IMR-90 (cell line): ENCODE measurements around the gene ADAM15. TPM values are rescaled to one million over a fixed set of nuclear protein-coding genes. Genes with fewer than 3 reads are reported as not detected.

Source experiments
- ATAC-seq: fragments of 200-7000 bp; cut with Tn5 transposase; 2 replicates; pipeline ENCODE4 v1.9.1; 2020; ENCODE audit warnings: low read depth, mild to moderate bottlenecking, moderate library complexity
- BruUV-seq: library from RNA; stranded (reverse); fragments of 400-500 nt; replicated peaks from 2 replicates; lab custom pipeline; 2021; lab: Mats Ljungman, UMichigan
- CTCF ChIA-PET: fragments of 300-600 bp; formaldehyde crosslinking; extraction: SDS; loops from one replicate; lab custom pipeline; 2021; ENCODE audit warnings: antibody characterized with exemption; lab: Yijun Ruan, JAX
- POLR2A ChIA-PET: fragments of 300-600 bp; sonication (Branson Sonifier 250); formaldehyde crosslinking; loops from one replicate; lab custom pipeline; 2022; ENCODE audit warnings: antibody characterized with exemption; ENCODE audit not compliant: unreplicated experiment; lab: Charles Lee
- DNase-seq: peaks from one replicate; pipeline ENCODE4 v3.0.0; 2013
- H2AFZ ChIP-seq: replicated peaks from 2 replicates; pipeline ENCODE3; 2013; ENCODE audit warnings: low read length, mild to moderate bottlenecking; ENCODE audit not compliant: poor library complexity
- H2AK5ac ChIP-seq: 2 replicates; pipeline ENCODE4 v1.6.1; 2013; ENCODE audit warnings: low read depth, low read length, inconsistent platforms
- H2AK9ac ChIP-seq: replicated peaks from 2 replicates; pipeline ENCODE3; 2013; ENCODE audit warnings: mild to moderate bottlenecking, low read depth, low read length, moderate library complexity; ENCODE audit not compliant: poor library complexity
- H2BK120ac ChIP-seq: 2 replicates; pipeline ENCODE4 v1.6.1; 2013; ENCODE audit warnings: low read depth, low read length, inconsistent platforms
- H2BK15ac ChIP-seq: 3 replicates; pipeline ENCODE4 v1.6.1; 2013; ENCODE audit warnings: low read depth, low read length, inconsistent platforms
- H2BK20ac ChIP-seq: 2 replicates; pipeline ENCODE4 v1.6.1; 2013; ENCODE audit warnings: low read depth, mild to moderate bottlenecking, inconsistent platforms, low read length, moderate library complexity
- H2BK5ac ChIP-seq: 2 replicates; pipeline ENCODE4 v1.6.1; 2013; ENCODE audit warnings: mild to moderate bottlenecking, low read depth, low read length, inconsistent platforms; ENCODE audit not compliant: poor library complexity, severe bottlenecking
- H3K14ac ChIP-seq: replicated peaks from 2 replicates; pipeline ENCODE4 v1.6.1; 2013; ENCODE audit warnings: low read depth, low read length, inconsistent platforms
- H3K18ac ChIP-seq: 2 replicates; pipeline ENCODE4 v1.6.1; 2013; ENCODE audit warnings: low read depth, low read length, control low read depth
- H3K23ac ChIP-seq: 2 replicates; pipeline ENCODE4 v1.6.1; 2013; ENCODE audit warnings: low read depth, low read length, inconsistent platforms
- H3K27ac ChIP-seq: 2 replicates; pipeline ENCODE4 v1.5.1; 2013; ENCODE audit warnings: mild to moderate bottlenecking, control low read depth, low read length; ENCODE audit not compliant: insufficient read depth
- H3K27me3 ChIP-seq: 2 replicates; pipeline ENCODE4 v1.6.1; 2013; ENCODE audit warnings: low read length; ENCODE audit not compliant: control insufficient read depth, insufficient read depth
- H3K36me3 ChIP-seq: 2 replicates; pipeline ENCODE4 v1.6.1; 2013; ENCODE audit warnings: low read length, mixed read lengths; ENCODE audit not compliant: control insufficient read depth, insufficient read depth
- H3K4ac ChIP-seq: 2 replicates; pipeline ENCODE4 v1.6.1; 2013; ENCODE audit warnings: low read depth, low read length, inconsistent platforms
- H3K4me1 ChIP-seq: 2 replicates; pipeline ENCODE4 v1.6.1; 2013; ENCODE audit warnings: low read length, mixed read lengths; ENCODE audit not compliant: control insufficient read depth, insufficient read depth
- H3K4me2 ChIP-seq: 2 replicates; pipeline ENCODE4 v1.6.1; 2013; ENCODE audit warnings: low read depth, mild to moderate bottlenecking, control low read depth, low read length, moderate library complexity
- H3K4me3 ChIP-seq: 2 replicates; pipeline ENCODE4 v1.5.1; 2013; ENCODE audit warnings: low read depth, mild to moderate bottlenecking, control low read depth, low read length, moderate library complexity; ENCODE audit not compliant: insufficient read depth
- H3K56ac ChIP-seq: 2 replicates; pipeline ENCODE4 v1.6.1; 2013; ENCODE audit warnings: low read length, inconsistent platforms; ENCODE audit not compliant: insufficient read depth; ENCODE audit errors: extremely low read depth
- H3K79me1 ChIP-seq, 2 experiments: 2 replicates each; pipeline ENCODE4 v1.6.1; 2013; ENCODE audit warnings: low read length in 2 of 2, inconsistent platforms in 1 of 2, low read depth in 1 of 2
- H3K9ac ChIP-seq: 2 replicates; pipeline ENCODE4 v1.6.1; 2013; ENCODE audit warnings: low read depth, low read length, control low read depth
- H3K9me1 ChIP-seq: 2 replicates; pipeline ENCODE4 v1.6.1; 2013; ENCODE audit warnings: low read length, inconsistent platforms; ENCODE audit not compliant: insufficient read depth
- H3K9me3 ChIP-seq: 2 replicates; pipeline ENCODE4 v1.6.1; 2013; ENCODE audit warnings: low read length; ENCODE audit not compliant: control insufficient read depth, insufficient read depth
- H4K20me1 ChIP-seq: 2 replicates; pipeline ENCODE4 v1.6.1; 2013; ENCODE audit warnings: low read length, inconsistent platforms; ENCODE audit not compliant: insufficient read depth
- H4K5ac ChIP-seq: 2 replicates; pipeline ENCODE4 v1.6.1; 2013; ENCODE audit warnings: mild to moderate bottlenecking, low read depth, low read length, control low read depth
- H4K8ac ChIP-seq, 2 experiments: 2 replicates each; pipeline ENCODE4 v1.6.1; 2013; ENCODE audit warnings: low read depth in 2 of 2, low read length in 2 of 2, control low read depth in 1 of 2, inconsistent platforms in 1 of 2
- H4K91ac ChIP-seq: 2 replicates; pipeline ENCODE4 v1.6.1; 2013; ENCODE audit warnings: low read depth, low read length, inconsistent platforms; ENCODE audit not compliant: insufficient read depth
- BHLHE40 ChIP-seq: fragments of 150-350 bp; IDR thresholded peaks from 2 replicates; pipeline ENCODE4 v1.6.1; 2016; ENCODE audit warnings: mild to moderate bottlenecking, low read depth, low read length
- CEBPB ChIP-seq: IDR thresholded peaks from 2 replicates; pipeline ENCODE4 v1.6.1; 2012; ENCODE audit warnings: low read depth, low read length, improper control_type of control experiment
- CHD1 ChIP-seq: IDR thresholded peaks from 2 replicates; pipeline ENCODE4 v1.6.1; 2012; ENCODE audit warnings: low read depth, low read length, improper control_type of control experiment
- FOS ChIP-seq: fragments of 150-350 bp; IDR thresholded peaks from 2 replicates; pipeline ENCODE4 v1.6.1; 2016; ENCODE audit warnings: low read depth, low read length
- MAFK ChIP-seq: IDR thresholded peaks from 2 replicates; pipeline ENCODE4 v1.6.1; 2012; ENCODE audit warnings: low read depth, low read length, improper control_type of control experiment
- MAZ ChIP-seq: IDR thresholded peaks from 2 replicates; pipeline ENCODE4 v1.6.1; 2012; ENCODE audit warnings: low read depth, mild to moderate bottlenecking, low read length, improper control_type of control experiment, moderate library complexity, borderline replicate concordance
- MXI1 ChIP-seq: IDR thresholded peaks from 2 replicates; pipeline ENCODE4 v1.6.1; 2012; ENCODE audit warnings: low read depth, mild to moderate bottlenecking, low read length, moderate library complexity, borderline replicate concordance
- NFE2L2 ChIP-seq: fragments of 150-350 bp; IDR thresholded peaks from 2 replicates; pipeline ENCODE4 v1.6.1; 2016; ENCODE audit warnings: low read depth, mild to moderate bottlenecking, low read length
- RAD21 ChIP-seq: IDR thresholded peaks from 2 replicates; pipeline ENCODE4 v1.6.1; 2012; ENCODE audit warnings: low read length, improper control_type of control experiment
- SMC3 ChIP-seq: fragments of 150-350 bp; IDR thresholded peaks from 2 replicates; pipeline ENCODE4 v1.6.1; 2016; ENCODE audit warnings: low read depth, mild to moderate bottlenecking, antibody characterized with exemption, low read length, moderate library complexity
- WGBS, 2 experiments: methylation state at CpG; one replicate each; pipeline versions ENCODE4 v1.1.5 to v1.1.7; 2013; ENCODE audit warnings: missing lambda C conversion rate in 2 of 2; ENCODE audit not compliant: insufficient read length in 1 of 2; ENCODE audit errors: extremely low coverage in 2 of 2; 5-methylcytosine and 5-hydroxymethylcytosine counted together
- dilution Hi-C: fragments of 300-500 bp; cut with HindIII; formaldehyde crosslinking; loops from one replicate; pipeline ENCODE4 v1.14.3; 2018; ENCODE audit warnings: low sequenced_read_pairs; ENCODE audit not compliant: unreplicated experiment
- in situ Hi-C: fragments of 300-500 bp; cut with MboI; formaldehyde crosslinking; loops from 3 replicates; pipeline ENCODE4 v1.14.3; 2019; ENCODE audit warnings: low sequenced_read_pairs, inconsistent platforms, mixed read lengths
- intact Hi-C: fragments of 100-400 bp; cut with micrococcal nuclease; formaldehyde crosslinking; loops from 2 replicates; pipeline ENCODE4 v1.10.0; 2022
- polyA plus RNA-seq, 3 experiments: library from polyadenylated mRNA; depleted of rRNA; stranded (reverse); fragments of >200 nt; gene quantifications; 2 replicates each; pipeline ENCODE4 v1.2.3, GENCODE V29; 2012; ENCODE audit warnings: low replicate concordance in 1 of 3
- total RNA-seq: library from RNA; depleted of rRNA; stranded (reverse); fragments of >200 nt; gene quantifications from 2 replicates; pipeline ENCODE4 v1.2.3, GENCODE V29; 2012
- TF ChIP-seq, protein P1 (sequence below): fragments of 150-350 bp; IDR thresholded peaks from 2 replicates; pipeline ENCODE4 v1.6.1; 2017; ENCODE audit warnings: mild to moderate bottlenecking, antibody characterized with exemption, low read length, low read depth
- TF ChIP-seq, protein P2 (sequence below): conservative IDR thresholded peaks from 2 replicates; pipeline ENCODE4 v1.5.1; 2012; ENCODE audit warnings: mild to moderate bottlenecking, low read depth, low read length, improper control_type of control experiment

Gene ADAM15
- total and polyA plus RNA-seq, 2 of the 4 experiments (the other 2 are of a cell fraction), result 25.6 to 52.4 TPM

DNA sequence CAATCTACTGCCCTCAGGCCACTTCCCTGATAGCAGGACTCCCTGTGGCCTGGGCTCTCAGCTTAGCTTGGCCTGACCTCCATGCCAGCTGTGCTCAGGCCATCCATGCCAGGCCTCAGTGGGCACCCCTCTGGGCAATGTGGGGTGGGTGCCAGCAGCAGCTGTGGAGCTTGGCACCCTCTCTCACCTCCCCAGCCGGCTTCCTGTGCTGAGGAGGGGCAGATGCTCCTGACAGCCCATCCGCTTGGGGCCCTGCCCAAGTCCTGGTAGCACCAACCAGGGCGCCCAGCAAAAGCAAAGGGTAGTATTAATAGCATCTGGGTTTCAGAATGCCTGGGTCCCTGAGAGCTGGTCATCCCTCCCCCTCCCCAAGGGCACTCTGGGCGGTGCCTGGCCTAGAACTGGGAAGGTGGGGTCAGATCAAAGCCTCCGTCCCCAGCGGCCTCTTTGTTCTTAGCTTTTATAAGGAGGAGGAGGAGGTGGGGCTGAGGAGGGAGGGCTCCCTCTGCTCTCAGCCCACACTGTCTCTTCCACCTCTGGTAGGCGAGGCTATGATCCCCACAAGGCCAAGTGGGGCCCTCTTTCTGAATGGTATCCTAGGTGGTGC, 18.5 kb downstream of the ADAM15 start:
- Histone ChIP-seq H2BK5ac (no peak overlapping the region), H3K9ac (no peak overlapping the region), H3K79me1 (peaks cover 5 to 10% of the 10 kb centered on the region in 2 experiments; a peak in 2 of 4 replicates), H3K36me3 (peaks cover 21% of the 10 kb centered on the region; the same call in 1 of the 2 replicates), H4K20me1 (peaks cover 4% of the 10 kb centered on the region; the same call in 1 of the 2 replicates), H3K4me2 (no peak overlapping the region), H4K8ac (no peak overlapping the region), H3K4ac (no peak overlapping the region), H2BK120ac (no peak overlapping the region), H2AK9ac (no peak overlapping the region), H3K27ac (no peak overlapping the region), H3K4me3 (no peak overlapping the region), H4K91ac (no peak overlapping the region), H2BK15ac (no peak overlapping the region), H3K18ac (no peak overlapping the region), H2BK20ac (no peak overlapping the region), H3K14ac (no peak overlapping the region), H2AFZ (no peak overlapping the region), H3K27me3 (peaks cover 11% of the 10 kb centered on the region), H3K56ac (no peak overlapping the region), H3K23ac (no peak overlapping the region), H2AK5ac (no peak overlapping the region), H3K9me1 (peaks cover 8% of the 10 kb centered on the region; the same call in 1 of the 2 replicates), H3K9me3 (no peaks in the 10 kb centered on the region), H3K4me1 (peaks cover 5% of the 10 kb centered on the region; the same call in 1 of the 2 replicates), H4K5ac (no peak overlapping the region)
- TF ChIP-seq RAD21, result no peak
- TF ChIP-seq FOS, result no peak
- TF ChIP-seq, protein P1, sequence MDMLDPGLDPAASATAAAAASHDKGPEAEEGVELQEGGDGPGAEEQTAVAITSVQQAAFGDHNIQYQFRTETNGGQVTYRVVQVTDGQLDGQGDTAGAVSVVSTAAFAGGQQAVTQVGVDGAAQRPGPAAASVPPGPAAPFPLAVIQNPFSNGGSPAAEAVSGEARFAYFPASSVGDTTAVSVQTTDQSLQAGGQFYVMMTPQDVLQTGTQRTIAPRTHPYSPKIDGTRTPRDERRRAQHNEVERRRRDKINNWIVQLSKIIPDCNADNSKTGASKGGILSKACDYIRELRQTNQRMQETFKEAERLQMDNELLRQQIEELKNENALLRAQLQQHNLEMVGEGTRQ, result no peak
- TF ChIP-seq CEBPB, result no peak
- no peak for TF ChIP-seq CHD1
- no peak for TF ChIP-seq MAZ
- TF ChIP-seq SMC3, result no peak
- TF ChIP-seq MAFK, result no peak
- no peak for TF ChIP-seq BHLHE40
- TF ChIP-seq NFE2L2, result no peak
- TF ChIP-seq, protein P2, sequence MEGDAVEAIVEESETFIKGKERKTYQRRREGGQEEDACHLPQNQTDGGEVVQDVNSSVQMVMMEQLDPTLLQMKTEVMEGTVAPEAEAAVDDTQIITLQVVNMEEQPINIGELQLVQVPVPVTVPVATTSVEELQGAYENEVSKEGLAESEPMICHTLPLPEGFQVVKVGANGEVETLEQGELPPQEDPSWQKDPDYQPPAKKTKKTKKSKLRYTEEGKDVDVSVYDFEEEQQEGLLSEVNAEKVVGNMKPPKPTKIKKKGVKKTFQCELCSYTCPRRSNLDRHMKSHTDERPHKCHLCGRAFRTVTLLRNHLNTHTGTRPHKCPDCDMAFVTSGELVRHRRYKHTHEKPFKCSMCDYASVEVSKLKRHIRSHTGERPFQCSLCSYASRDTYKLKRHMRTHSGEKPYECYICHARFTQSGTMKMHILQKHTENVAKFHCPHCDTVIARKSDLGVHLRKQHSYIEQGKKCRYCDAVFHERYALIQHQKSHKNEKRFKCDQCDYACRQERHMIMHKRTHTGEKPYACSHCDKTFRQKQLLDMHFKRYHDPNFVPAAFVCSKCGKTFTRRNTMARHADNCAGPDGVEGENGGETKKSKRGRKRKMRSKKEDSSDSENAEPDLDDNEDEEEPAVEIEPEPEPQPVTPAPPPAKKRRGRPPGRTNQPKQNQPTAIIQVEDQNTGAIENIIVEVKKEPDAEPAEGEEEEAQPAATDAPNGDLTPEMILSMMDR, result no peak
- TF ChIP-seq MXI1, result no peak
- no peak for ATAC-seq
- no TSS peak for BruUV-seq
- ChIA-PET CTCF (interaction anchor here (1.3 kb wide), 1 partner anchor 16 kb away, joined by 4 read pairs; no protein-coding TSS in a partner anchor), POLR2A (no interaction called here)
- no peak for DNase-seq
- intact Hi-C loops, result no loop called here
- dilution Hi-C loops, result no loop called here
- WGBS, 2 experiments, result no CpG with 5 or more reads among the region's 7 CpGs
- in situ Hi-C loops, result no loop called here
